ENCODE data around the gene TCAIM. TPM values are rescaled to one million over a fixed set of nuclear protein-coding genes. Genes with fewer than 3 reads are reported as not detected.

The TCAIM gene
- total and polyA plus RNA-seq, 2 of the 4 experiments (the other 2 are of a cell fraction) = 11.0 to 21.5 TPM

DNA sequence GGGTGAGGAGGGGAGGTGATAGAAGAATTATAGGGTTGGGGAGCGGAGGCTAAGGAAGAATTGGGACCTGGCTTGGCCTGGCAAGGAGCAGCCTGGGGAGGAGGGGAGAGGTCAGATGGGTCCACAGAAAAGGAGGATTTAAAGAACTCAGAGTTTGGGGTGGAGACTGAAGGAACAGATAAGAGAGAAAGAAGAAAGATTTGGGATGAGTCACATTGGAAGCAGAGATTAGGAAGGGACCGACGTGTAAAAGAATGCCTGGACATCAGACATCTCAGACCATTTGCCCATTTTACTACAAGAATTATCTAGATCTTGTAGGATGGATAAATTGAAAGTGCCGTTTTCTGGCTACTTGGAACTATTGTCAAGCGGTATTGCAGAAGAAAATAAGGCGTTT is 10.4 kb downstream of the TCAIM start:
- H2BK20ac ChIP-seq (ENCODE audit: low read depth, low read length) = no peak overlapping the region
- H2AK5ac ChIP-seq (ENCODE audit: low read depth, low read length) = no peak overlapping the region
- H2AK9ac ChIP-seq (replicated peaks; ENCODE audit: low read depth, low read length, poor library complexity) = no peak overlapping the region
- DNase-seq (no peak), ATAC-seq (ENCODE audit: low read depth) (no peak)
- H3K56ac ChIP-seq (ENCODE audit: extremely low read depth, insufficient read depth, low read length) = no peak overlapping the region
- no peak overlapping the region for H4K91ac ChIP-seq (ENCODE audit: insufficient read depth, low read depth, low read length)
- H3K9me3 ChIP-seq (ENCODE audit: control insufficient read depth, insufficient read depth, low read length) = no peaks in the 10 kb centered on the region
- H4K8ac ChIP-seq (ENCODE audit: low read depth in 2 of 2, low read length in 2 of 2) = no peak overlapping the region
- TF ChIP-seq POLR2A (IDR thresholded peaks at IDR 0.05; ENCODE audit: low read depth, low read length) (no peak), RFX5 (IDR thresholded peaks at IDR 0.05; ENCODE audit: low read depth, low read length) (no peak), MXI1 (IDR thresholded peaks at IDR 0.05; ENCODE audit: borderline replicate concordance, low read depth, low read length) (no peak), NFE2L2 (IDR thresholded peaks at IDR 0.05; ENCODE audit: low read depth, low read length) (no peak), RAD21 (IDR thresholded peaks at IDR 0.05; ENCODE audit: low read length) (no peak), RCOR1 (IDR thresholded peaks at IDR 0.05; ENCODE audit: insufficient replicate concordance, low read length) (no peak), MAFK (IDR thresholded peaks at IDR 0.05; ENCODE audit: low read depth, low read length) (no peak)
- TF ChIP-seq, protein P1, sequence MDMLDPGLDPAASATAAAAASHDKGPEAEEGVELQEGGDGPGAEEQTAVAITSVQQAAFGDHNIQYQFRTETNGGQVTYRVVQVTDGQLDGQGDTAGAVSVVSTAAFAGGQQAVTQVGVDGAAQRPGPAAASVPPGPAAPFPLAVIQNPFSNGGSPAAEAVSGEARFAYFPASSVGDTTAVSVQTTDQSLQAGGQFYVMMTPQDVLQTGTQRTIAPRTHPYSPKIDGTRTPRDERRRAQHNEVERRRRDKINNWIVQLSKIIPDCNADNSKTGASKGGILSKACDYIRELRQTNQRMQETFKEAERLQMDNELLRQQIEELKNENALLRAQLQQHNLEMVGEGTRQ (IDR thresholded peaks at IDR 0.05; ENCODE audit: low read depth, low read length) = no peak
- H3K36me3 ChIP-seq (ENCODE audit: control insufficient read depth, insufficient read depth, low read length) = no peaks in the 10 kb centered on the region
- WGBS, 2 experiments (ENCODE audit: extremely low coverage in 2 of 2, insufficient read length in 1 of 2) = 90% methylated on average over 1 of the region's 6 CpGs; no CpG with 5 or more reads in 1 of the 2 experiments
- no peak overlapping the region for H2AFZ ChIP-seq (replicated peaks; ENCODE audit: low read length, poor library complexity)
- no peaks in the 10 kb centered on the region for H3K4me1 ChIP-seq (ENCODE audit: control insufficient read depth, insufficient read depth, low read length)
- H3K18ac ChIP-seq (ENCODE audit: low read depth, low read length) = no peak overlapping the region
- no peak overlapping the region for H3K4me3 ChIP-seq (ENCODE audit: insufficient read depth, low read depth, low read length)
- in situ Hi-C loops (cut with MboI; ENCODE audit: low sequenced_read_pairs) (loop anchor here (25.0 kb wide), 2 partner anchors 288 to 538 kb away; partner anchors contain the start of genes ZNF197 and ZNF35), dilution Hi-C loops (cut with HindIII; ENCODE audit: low sequenced_read_pairs, unreplicated experiment) (no loop called here), intact Hi-C loops (cut with micrococcal nuclease) (no loop called here)
- no peak overlapping the region for H3K4ac ChIP-seq (ENCODE audit: low read depth, low read length)
- no peak overlapping the region for H4K5ac ChIP-seq (ENCODE audit: low read depth, low read length)
- no peak overlapping the region for H2BK5ac ChIP-seq (ENCODE audit: low read depth, low read length, poor library complexity, severe bottlenecking)
- CTCF ChIA-PET = no interaction called here
- no peaks in the 10 kb centered on the region for H3K27me3 ChIP-seq (ENCODE audit: control insufficient read depth, insufficient read depth, low read length)
- no peaks in the 10 kb centered on the region for H3K9me1 ChIP-seq (ENCODE audit: insufficient read depth, low read length)
- H3K23ac ChIP-seq (ENCODE audit: low read depth, low read length) = no peak overlapping the region
- no peaks in the 10 kb centered on the region; the same call in 1 of the 2 replicates for H4K20me1 ChIP-seq (ENCODE audit: insufficient read depth, low read length)
- H2BK120ac ChIP-seq (ENCODE audit: low read depth, low read length) = no peak overlapping the region
- POLR2A ChIA-PET (ENCODE audit: unreplicated experiment) = no interaction called here
- no peak overlapping the region for H3K9ac ChIP-seq (ENCODE audit: low read depth, low read length)
- H3K4me2 ChIP-seq (ENCODE audit: low read depth, low read length) = no peak overlapping the region
- BruUV-seq (replicated peaks) = no TSS peak
- H3K27ac ChIP-seq (ENCODE audit: insufficient read depth, low read length) = no peak overlapping the region
- peaks cover 15 to 21% of the 10 kb centered on the region in 2 experiments; a peak in 3 of 4 replicates for H3K79me1 ChIP-seq (ENCODE audit: low read depth in 1 of 2, low read length in 2 of 2)
- no peak overlapping the region for H2BK15ac ChIP-seq (ENCODE audit: low read depth, low read length)
- H3K14ac ChIP-seq (replicated peaks; ENCODE audit: low read depth, low read length) = no peak overlapping the region
